HepG2 (cell line): Measurements from ENCODE around the gene OSBPL9. TPM values are rescaled to one million over a fixed set of nuclear protein-coding genes. Genes with fewer than 3 reads are reported as not detected.

ENCODE experiments used
- ATAC-seq: fragments of 200-7000 bp; cut with Tn5 transposase; 3 replicates; pipeline ENCODE4 v1.9.1; 2020; ENCODE audit warnings: mild to moderate bottlenecking, moderate library complexity
- BruUV-seq: library from RNA; stranded (reverse); fragments of 400-500 nt; replicated peaks from 2 replicates; lab custom pipeline; 2021; lab: Mats Ljungman, UMichigan
- CTCF ChIA-PET: fragments of 300-600 bp; formaldehyde crosslinking; extraction: SDS; loops from one replicate; lab custom pipeline; 2021; ENCODE audit warnings: low total read pairs, inconsistent platforms, low intra/inter-chr PET ratio; lab: Yijun Ruan, JAX
- POLR2A ChIA-PET: fragments of 350-600 bp; sonication (Branson Sonifier 250); formaldehyde crosslinking; loops from one replicate; lab custom pipeline; 2020; ENCODE audit warnings: antibody characterized with exemption, inconsistent platforms; lab: Yijun Ruan, JAX
- DNase-seq: peaks from one replicate; pipeline ENCODE4 v3.0.0-alpha.2; 2015; ENCODE audit warnings: low spot score
- FAIRE-seq: peaks from 3 replicates; lab custom pipeline; 2011; peaks lifted over from hg19 to GRCh38; lab: Jason Lieb, UNC
- H2AFZ ChIP-seq: one replicate; pipeline ENCODE4 v1.6.1; 2011; ENCODE audit warnings: low read length, inconsistent platforms
- H3K27ac ChIP-seq: fragments of 300-600 bp; 3 replicates; pipeline ENCODE4 v1.8.0; 2011; ENCODE audit warnings: mixed run types, mild to moderate bottlenecking, mixed read lengths, low read length, inconsistent platforms; ENCODE audit not compliant: insufficient read depth; ENCODE audit errors: extremely low read length
- H3K27me3 ChIP-seq, 2 experiments: fragments of 200-600 bp in 1 of 2; 2 replicates in 1 of 2; 3 replicates in 1 of 2; pipeline versions ENCODE4 v1.6.0 to v1.8.0; 2011; ENCODE audit warnings: low read length in 2 of 2, mild to moderate bottlenecking in 2 of 2, moderate library complexity in 2 of 2, inconsistent platforms in 1 of 2; ENCODE audit not compliant: insufficient read depth in 2 of 2, control insufficient read depth in 1 of 2
- H3K36me3 ChIP-seq, 2 experiments: fragments of 200-600 bp in 1 of 2; replicated peaks in 1 of 2; 2 replicates in 1 of 2; 3 replicates in 1 of 2; pipeline versions ENCODE4 v1.5.1 to v1.8.0; 2011; ENCODE audit warnings: low read length in 2 of 2, inconsistent platforms in 1 of 2; ENCODE audit not compliant: insufficient read depth in 2 of 2, control insufficient read depth in 1 of 2
- H3K4me1 ChIP-seq: 2 replicates; pipeline ENCODE4 v1.5.1; 2012; ENCODE audit warnings: low read length, inconsistent platforms; ENCODE audit not compliant: insufficient read depth
- H3K4me2 ChIP-seq: 2 replicates; pipeline ENCODE4 v1.6.0; 2011; ENCODE audit warnings: low read depth, low read length, inconsistent platforms
- H3K4me3 ChIP-seq, 3 experiments: fragments of 200-600 bp in 1 of 3; sonication (generic), shearing (Covaris generic) in 1 of 3; replicated peaks in 1 of 3; 2 replicates each; pipeline ENCODE4 v1.5.1; 2011 to 2016; ENCODE audit warnings: low read length in 3 of 3, inconsistent platforms in 2 of 3, low read depth in 2 of 3, mild to moderate bottlenecking in 2 of 3, control low read depth in 1 of 3, mixed read lengths in 1 of 3; ENCODE audit not compliant: insufficient read depth in 1 of 3
- H3K79me2 ChIP-seq: one replicate; pipeline ENCODE4 v1.6.1; 2011; ENCODE audit warnings: low read length, inconsistent platforms; ENCODE audit not compliant: insufficient read depth
- H3K9ac ChIP-seq: 2 replicates; pipeline ENCODE4 v1.6.0; 2011; ENCODE audit warnings: mild to moderate bottlenecking, low read depth, low read length, inconsistent platforms; ENCODE audit not compliant: insufficient read depth
- H3K9me3 ChIP-seq: 2 replicates; pipeline ENCODE4 v1.5.1; 2012; ENCODE audit warnings: mild to moderate bottlenecking, low read length
- H4K20me1 ChIP-seq: 2 replicates; pipeline ENCODE4 v1.6.0; 2011; ENCODE audit warnings: inconsistent platforms, mild to moderate bottlenecking, low read length, moderate library complexity; ENCODE audit not compliant: insufficient read depth
- ATF1 ChIP-seq: IDR thresholded peaks from 2 replicates; pipeline ENCODE4 v1.6.1; 2016; ENCODE audit warnings: mild to moderate bottlenecking, control low read depth
- FOXO1 ChIP-seq: sonication (generic); formaldehyde crosslinking; IDR thresholded peaks from 2 replicates; pipeline ENCODE4 v1.4.0; 2020; ENCODE audit warnings: missing genetic modification reagents
- GATA4 ChIP-seq: sonication (generic); IDR thresholded peaks from 2 replicates; pipeline ENCODE4 v1.6.1; 2016; ENCODE audit warnings: antibody characterized with exemption, low read depth, borderline replicate concordance
- SMC3 ChIP-seq: IDR thresholded peaks from 2 replicates; pipeline ENCODE4 v1.6.1; 2011; ENCODE audit warnings: low read length, improper control_type of control experiment
- SP140L ChIP-seq: sonication (generic); formaldehyde crosslinking; IDR thresholded peaks from 2 replicates; pipeline ENCODE4 v1.4.0; 2020; ENCODE audit warnings: missing genetic modification reagents, borderline replicate concordance
- TP53 ChIP-seq: sonication (generic); formaldehyde crosslinking; conservative IDR thresholded peaks from 2 replicates; pipeline ENCODE4 v1.4.0; 2020; ENCODE audit warnings: missing genetic modification reagents
- XBP1 ChIP-seq: sonication (generic); formaldehyde crosslinking; IDR thresholded peaks from 2 replicates; pipeline ENCODE4 v1.5.0; 2020; ENCODE audit warnings: missing genetic modification reagents
- ZMYM4 ChIP-seq: sonication (generic); formaldehyde crosslinking; IDR thresholded peaks from 2 replicates; pipeline ENCODE4 v1.8.1; 2023; ENCODE audit warnings: mild to moderate bottlenecking, missing genetic modification reagents
- ZNF614 ChIP-seq: IDR thresholded peaks from 2 replicates; pipeline ENCODE4 v1.6.1; 2018; ENCODE audit warnings: missing biosample characterization, missing genetic modification reagents, inconsistent platforms, borderline replicate concordance
- WGBS: methylation state at CpG from one replicate; pipeline ENCODE4 v1.1.6; 2017; ENCODE audit warnings: low lambda C conversion rate; 5-methylcytosine and 5-hydroxymethylcytosine counted together
- in situ Hi-C: cut with HindIII; loops from 2 replicates; pipeline ENCODE4 v1.10.0; 2017; ENCODE audit warnings: low pct_unique_long_range_greater_than_20kb; ENCODE audit not compliant: extremely low pct_ligation_motif_present
- intact Hi-C: fragments of 100-400 bp; cut with micrococcal nuclease; formaldehyde crosslinking; loops from one replicate; pipeline ENCODE4 v1.10.0; 2022; ENCODE audit not compliant: unreplicated experiment
- polyA plus RNA-seq, 8 experiments: library from polyadenylated mRNA; depleted of rRNA in 3 of 8; stranded (reverse) in 7 of 8; unstranded in 1 of 8; fragments of >200 nt; fragmentation: Illumina TruSeq in 4 of 8; extraction: Trizol in 4 of 8; gene quantifications; 2 replicates each; pipeline versions ENCODE4 v1.2.1 to v1.2.3, GENCODE V29; 2011 to 2016; ENCODE audit warnings: low read depth in 4 of 8, missing spikeins in 1 of 8, mixed read lengths in 1 of 8; ENCODE audit not compliant: insufficient read depth in 1 of 8
- total RNA-seq, 5 experiments: library from RNA; depleted of rRNA; stranded (reverse); fragments of >200 nt; fragmentation: Illumina TruSeq; extraction: Trizol; gene quantifications; 2 replicates each; pipeline ENCODE4 v1.2.3, GENCODE V29; 2016; ENCODE audit warnings: low read depth in 1 of 5
- TF ChIP-seq, protein P1 (sequence below): sonication (generic); formaldehyde crosslinking; IDR thresholded peaks from 2 replicates; pipeline ENCODE4 v1.8.0; 2022; ENCODE audit warnings: mild to moderate bottlenecking, missing genetic modification reagents
- TF ChIP-seq, protein P2 (sequence below): sonication (generic); formaldehyde crosslinking; IDR thresholded peaks from 2 replicates; pipeline ENCODE4 v1.4.0; 2020; ENCODE audit warnings: missing genetic modification reagents, mild to moderate bottlenecking, borderline replicate concordance
- TF ChIP-seq, protein P3 (sequence below): IDR thresholded peaks from 2 replicates; pipeline ENCODE4 v1.6.1; 2018; ENCODE audit warnings: missing genetic modification reagents, mild to moderate bottlenecking, missing compliant biosample characterization

OSBPL9 gene
- total and polyA plus RNA-seq, 2 of the 13 experiments (the other 11 are each of a cell fraction or from before 2014, with no cell fraction given): 83.6 to 142 TPM

DNA sequence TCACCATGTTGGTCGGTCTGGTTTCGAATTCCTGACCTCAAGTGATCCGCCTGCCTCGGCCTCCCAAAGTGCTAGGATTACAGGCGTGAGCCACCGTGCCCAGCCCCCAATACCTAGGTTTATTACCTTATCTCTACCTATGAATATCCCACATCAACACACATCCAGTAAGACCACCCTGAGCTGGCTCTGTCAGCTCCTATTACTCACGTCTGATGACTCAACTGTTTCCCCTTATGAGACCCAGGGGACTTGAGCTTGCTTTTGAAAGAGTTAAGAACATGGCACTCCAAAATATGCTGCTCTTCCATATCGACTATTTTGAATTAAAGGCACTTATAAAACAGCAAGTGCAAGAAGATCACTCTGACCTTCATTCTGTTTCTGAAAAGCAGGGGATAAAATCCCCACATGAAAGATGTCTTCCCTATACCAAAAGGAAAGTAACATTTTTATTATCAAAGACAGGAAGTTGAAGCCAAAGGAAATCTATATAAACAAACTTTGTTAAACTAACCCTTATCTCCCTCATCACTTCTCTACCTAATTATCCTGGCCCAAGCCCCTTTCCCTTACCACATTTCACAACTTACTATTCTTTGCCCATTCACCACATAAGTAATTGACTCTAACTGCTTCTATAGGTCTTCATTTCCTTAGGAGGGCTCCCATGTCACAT lies 41.3 kb upstream of the OSBPL9 start:
- FAIRE-seq (no peak), DNase-seq (no peak)
- Histone ChIP-seq H3K9me3 (no peaks in the 10 kb centered on the region), H3K36me3 (no peaks in the 10 kb centered on the region)
- POLR2A ChIA-PET: no interaction called here
- in situ Hi-C loops: no loop called here
- TF ChIP-seq SMC3 (no peak), XBP1 (no peak), GATA4 (no peak), ZMYM4 (CRISPR knock-in tag) (no peak), TP53 (CRISPR knock-in tag) (no peak), ZNF614 (CRISPR knock-in tag) (no peak), FOXO1 (CRISPR knock-in tag) (no peak), ATF1 (CRISPR knock-in tag) (no peak), SP140L (CRISPR knock-in tag) (no peak)
- TF ChIP-seq, protein P1, sequence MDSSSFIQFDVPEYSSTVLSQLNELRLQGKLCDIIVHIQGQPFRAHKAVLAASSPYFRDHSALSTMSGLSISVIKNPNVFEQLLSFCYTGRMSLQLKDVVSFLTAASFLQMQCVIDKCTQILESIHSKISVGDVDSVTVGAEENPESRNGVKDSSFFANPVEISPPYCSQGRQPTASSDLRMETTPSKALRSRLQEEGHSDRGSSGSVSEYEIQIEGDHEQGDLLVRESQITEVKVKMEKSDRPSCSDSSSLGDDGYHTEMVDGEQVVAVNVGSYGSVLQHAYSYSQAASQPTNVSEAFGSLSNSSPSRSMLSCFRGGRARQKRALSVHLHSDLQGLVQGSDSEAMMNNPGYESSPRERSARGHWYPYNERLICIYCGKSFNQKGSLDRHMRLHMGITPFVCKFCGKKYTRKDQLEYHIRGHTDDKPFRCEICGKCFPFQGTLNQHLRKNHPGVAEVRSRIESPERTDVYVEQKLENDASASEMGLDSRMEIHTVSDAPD: no peak
- TF ChIP-seq, protein P2, sequence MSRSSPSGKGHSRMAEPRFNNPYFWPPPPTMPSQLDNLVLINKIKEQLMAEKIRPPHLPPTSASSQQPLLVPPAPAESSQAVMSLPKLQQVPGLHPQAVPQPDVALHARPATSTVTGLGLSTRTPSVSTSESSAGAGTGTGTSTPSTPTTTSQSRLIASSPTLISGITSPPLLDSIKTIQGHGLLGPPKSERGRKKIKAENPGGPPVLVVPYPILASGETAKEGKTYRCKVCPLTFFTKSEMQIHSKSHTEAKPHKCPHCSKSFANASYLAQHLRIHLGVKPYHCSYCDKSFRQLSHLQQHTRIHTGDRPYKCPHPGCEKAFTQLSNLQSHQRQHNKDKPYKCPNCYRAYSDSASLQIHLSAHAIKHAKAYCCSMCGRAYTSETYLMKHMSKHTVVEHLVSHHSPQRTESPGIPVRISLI (CRISPR knock-in tag): no peak
- TF ChIP-seq, protein P3, sequence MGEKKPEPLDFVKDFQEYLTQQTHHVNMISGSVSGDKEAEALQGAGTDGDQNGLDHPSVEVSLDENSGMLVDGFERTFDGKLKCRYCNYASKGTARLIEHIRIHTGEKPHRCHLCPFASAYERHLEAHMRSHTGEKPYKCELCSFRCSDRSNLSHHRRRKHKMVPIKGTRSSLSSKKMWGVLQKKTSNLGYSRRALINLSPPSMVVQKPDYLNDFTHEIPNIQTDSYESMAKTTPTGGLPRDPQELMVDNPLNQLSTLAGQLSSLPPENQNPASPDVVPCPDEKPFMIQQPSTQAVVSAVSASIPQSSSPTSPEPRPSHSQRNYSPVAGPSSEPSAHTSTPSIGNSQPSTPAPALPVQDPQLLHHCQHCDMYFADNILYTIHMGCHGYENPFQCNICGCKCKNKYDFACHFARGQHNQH (CRISPR knock-in tag): no peak
- TF ChIP-seq, all 625 proteins: peak for 0
- Histone ChIP-seq H4K20me1 (no peaks in the 10 kb centered on the region), H3K9ac (no peak overlapping the region), H3K4me1 (no peaks in the 10 kb centered on the region), H2AFZ (no peak overlapping the region), H3K4me2 (no peak overlapping the region), H3K4me3 (no peak overlapping the region), H3K79me2 (no peaks in the 10 kb centered on the region), H3K27ac (no peak overlapping the region), H3K27me3 (peaks cover 1 to 3% of the 10 kb centered on the region in 2 experiments; a peak in 2 of 5 replicates)
- intact Hi-C loops: no loop called here
- BruUV-seq: no TSS peak
- 54% methylated on average over 8 of the region's 8 CpGs for WGBS
- CTCF ChIA-PET: no interaction called here
- ATAC-seq: no peak
